Panc1 (cell line): ENCODE data around the gene FAM13A. TPM values are rescaled to one million over a fixed set of nuclear protein-coding genes. Genes with fewer than 3 reads are reported as not detected.
A peak's percentile ranks its signal among the peaks of the same experiment; 100 is the strongest.

ENCODE experiments used
- ATAC-seq: fragments of 200-7000 bp; cut with Tn5 transposase; 2 replicates; pipeline ENCODE4 v1.9.1; 2020; ENCODE audit warnings: mild to moderate bottlenecking, moderate library complexity
- BruUV-seq: library from RNA; stranded (reverse); fragments of 400-500 nt; replicated peaks from 2 replicates; lab custom pipeline; 2021; lab: Mats Ljungman, UMichigan
- CTCF ChIA-PET: fragments of 300-600 bp; sonication (Branson Sonifier 250); formaldehyde crosslinking; loops from one replicate; lab custom pipeline; 2022; ENCODE audit warnings: antibody characterized with exemption; lab: Charles Lee
- POLR2A ChIA-PET: fragments of 300-600 bp; sonication (Branson Sonifier 250); formaldehyde crosslinking; loops from one replicate; lab custom pipeline; 2022; ENCODE audit warnings: antibody characterized with exemption; lab: Charles Lee
- DNase-seq: peaks from one replicate; pipeline ENCODE4 v3.0.0-alpha.2; 2010; ENCODE audit warnings: low read depth, low spot score
- H3K27ac ChIP-seq: 2 replicates; pipeline ENCODE4 v1.5.1; 2011; ENCODE audit warnings: mild to moderate bottlenecking, low read length, inconsistent platforms
- H3K27me3 ChIP-seq: fragments of 200-500 bp; sonication (Bioruptor generic); 2 replicates; pipeline ENCODE4 v1.6.0; 2014; ENCODE audit warnings: low read length, inconsistent platforms; ENCODE audit not compliant: control insufficient read depth, insufficient read depth
- H3K36me3 ChIP-seq: fragments of 200-500 bp; sonication (Bioruptor generic); 2 replicates; pipeline ENCODE4 v1.5.1; 2014; ENCODE audit warnings: inconsistent platforms, mild to moderate bottlenecking, low read length, moderate library complexity; ENCODE audit not compliant: control insufficient read depth, insufficient read depth
- H3K4me1 ChIP-seq: 2 replicates; pipeline ENCODE4 v1.5.1; 2011; ENCODE audit warnings: inconsistent platforms, mild to moderate bottlenecking, low read length, moderate library complexity; ENCODE audit not compliant: control insufficient read depth, insufficient read depth
- H3K4me3 ChIP-seq, 2 experiments: 2 replicates each; pipeline ENCODE4 v1.5.1; 2011 to 2012; ENCODE audit warnings: low read depth in 2 of 2, low read length in 2 of 2, mild to moderate bottlenecking in 2 of 2, inconsistent platforms in 1 of 2, moderate library complexity in 1 of 2
- H3K9me3 ChIP-seq: fragments of 200-500 bp; sonication (Bioruptor generic); 2 replicates; pipeline ENCODE4 v1.5.1; 2014; ENCODE audit warnings: low read depth, mild to moderate bottlenecking, inconsistent platforms, low read length, moderate library complexity; ENCODE audit not compliant: control insufficient read depth, insufficient read depth
- POLR2AphosphoS5 ChIP-seq: IDR thresholded peaks from 2 replicates; pipeline ENCODE4 v1.6.1; 2012; ENCODE audit warnings: mild to moderate bottlenecking, low read depth, low read length, moderate library complexity
- SIN3A ChIP-seq: IDR thresholded peaks from 2 replicates; pipeline ENCODE4 v1.6.1; 2012; ENCODE audit warnings: low read depth, mild to moderate bottlenecking, low read length, moderate library complexity, borderline replicate concordance; ENCODE audit not compliant: insufficient read depth
- TCF7L2 ChIP-seq: IDR thresholded peaks from 2 replicates; pipeline ENCODE4 v1.6.1; 2011; ENCODE audit warnings: mild to moderate bottlenecking, low read depth, low read length, inconsistent platforms
- in situ Hi-C: cut with HindIII; loops from 2 replicates; pipeline ENCODE4 v1.10.0; 2016; ENCODE audit warnings: low sequenced_read_pairs, low pct_unique_long_range_greater_than_20kb
- intact Hi-C: fragments of 100-400 bp; cut with micrococcal nuclease; formaldehyde crosslinking; loops from one replicate; pipeline ENCODE4 v1.10.0; 2022; ENCODE audit not compliant: unreplicated experiment
- total RNA-seq: library from RNA; stranded (reverse); gene quantifications from one replicate; pipeline ENCODE4 v1.2.1, GENCODE V29; 2021; ENCODE audit not compliant: unreplicated experiment
- TF ChIP-seq, protein P1 (sequence below), 2 experiments: IDR thresholded peaks; 2 replicates each; pipeline ENCODE4 v1.6.1; 2011 to 2012; ENCODE audit warnings: low read depth in 2 of 2, control low read depth in 1 of 2, low read length in 1 of 2, mild to moderate bottlenecking in 1 of 2, moderate library complexity in 1 of 2; ENCODE audit not compliant: insufficient read depth in 1 of 2
- TF ChIP-seq, protein P2 (sequence below): fragments of 450-650 bp; IDR thresholded peaks from 2 replicates; pipeline ENCODE4 v1.5.1; 2017; ENCODE audit warnings: mild to moderate bottlenecking

FAM13A gene
- total RNA-seq, 1 experiment from 2014 or later: 5.8 TPM

DNA sequence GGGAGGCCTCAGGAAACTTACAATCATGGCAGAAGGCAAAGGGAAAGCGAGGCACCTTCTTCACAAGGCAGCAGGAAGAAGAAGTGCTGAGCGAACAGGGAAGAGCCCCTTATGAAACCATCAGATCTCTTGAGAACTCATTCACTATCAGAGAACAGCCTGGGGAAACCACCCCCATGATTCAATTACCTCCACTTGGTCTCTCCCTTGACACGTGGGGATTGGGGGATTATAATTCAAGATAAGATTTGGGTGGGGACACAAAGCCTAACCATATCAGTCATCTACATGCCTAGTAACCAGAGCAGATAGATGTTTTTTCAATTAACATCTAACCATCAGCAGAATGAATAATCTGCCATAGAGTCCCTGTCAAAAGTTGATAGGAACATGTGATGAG, 30.4 kb downstream of the FAM13A start:
- in situ Hi-C loops: no loop called here
- ATAC-seq: no peak
- intact Hi-C loops: no loop called here
- TF ChIP-seq, protein P1, sequence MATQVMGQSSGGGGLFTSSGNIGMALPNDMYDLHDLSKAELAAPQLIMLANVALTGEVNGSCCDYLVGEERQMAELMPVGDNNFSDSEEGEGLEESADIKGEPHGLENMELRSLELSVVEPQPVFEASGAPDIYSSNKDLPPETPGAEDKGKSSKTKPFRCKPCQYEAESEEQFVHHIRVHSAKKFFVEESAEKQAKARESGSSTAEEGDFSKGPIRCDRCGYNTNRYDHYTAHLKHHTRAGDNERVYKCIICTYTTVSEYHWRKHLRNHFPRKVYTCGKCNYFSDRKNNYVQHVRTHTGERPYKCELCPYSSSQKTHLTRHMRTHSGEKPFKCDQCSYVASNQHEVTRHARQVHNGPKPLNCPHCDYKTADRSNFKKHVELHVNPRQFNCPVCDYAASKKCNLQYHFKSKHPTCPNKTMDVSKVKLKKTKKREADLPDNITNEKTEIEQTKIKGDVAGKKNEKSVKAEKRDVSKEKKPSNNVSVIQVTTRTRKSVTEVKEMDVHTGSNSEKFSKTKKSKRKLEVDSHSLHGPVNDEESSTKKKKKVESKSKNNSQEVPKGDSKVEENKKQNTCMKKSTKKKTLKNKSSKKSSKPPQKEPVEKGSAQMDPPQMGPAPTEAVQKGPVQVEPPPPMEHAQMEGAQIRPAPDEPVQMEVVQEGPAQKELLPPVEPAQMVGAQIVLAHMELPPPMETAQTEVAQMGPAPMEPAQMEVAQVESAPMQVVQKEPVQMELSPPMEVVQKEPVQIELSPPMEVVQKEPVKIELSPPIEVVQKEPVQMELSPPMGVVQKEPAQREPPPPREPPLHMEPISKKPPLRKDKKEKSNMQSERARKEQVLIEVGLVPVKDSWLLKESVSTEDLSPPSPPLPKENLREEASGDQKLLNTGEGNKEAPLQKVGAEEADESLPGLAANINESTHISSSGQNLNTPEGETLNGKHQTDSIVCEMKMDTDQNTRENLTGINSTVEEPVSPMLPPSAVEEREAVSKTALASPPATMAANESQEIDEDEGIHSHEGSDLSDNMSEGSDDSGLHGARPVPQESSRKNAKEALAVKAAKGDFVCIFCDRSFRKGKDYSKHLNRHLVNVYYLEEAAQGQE (IDR thresholded peaks at IDR 0.05; ENCODE audit: insufficient read depth in 1 of 2, low read depth in 2 of 2, low read length in 1 of 2): no peak
- TF ChIP-seq TCF7L2: no peak
- TF ChIP-seq SIN3A: no peak
- TF ChIP-seq POLR2AphosphoS5: no peak
- TF ChIP-seq, protein P2, sequence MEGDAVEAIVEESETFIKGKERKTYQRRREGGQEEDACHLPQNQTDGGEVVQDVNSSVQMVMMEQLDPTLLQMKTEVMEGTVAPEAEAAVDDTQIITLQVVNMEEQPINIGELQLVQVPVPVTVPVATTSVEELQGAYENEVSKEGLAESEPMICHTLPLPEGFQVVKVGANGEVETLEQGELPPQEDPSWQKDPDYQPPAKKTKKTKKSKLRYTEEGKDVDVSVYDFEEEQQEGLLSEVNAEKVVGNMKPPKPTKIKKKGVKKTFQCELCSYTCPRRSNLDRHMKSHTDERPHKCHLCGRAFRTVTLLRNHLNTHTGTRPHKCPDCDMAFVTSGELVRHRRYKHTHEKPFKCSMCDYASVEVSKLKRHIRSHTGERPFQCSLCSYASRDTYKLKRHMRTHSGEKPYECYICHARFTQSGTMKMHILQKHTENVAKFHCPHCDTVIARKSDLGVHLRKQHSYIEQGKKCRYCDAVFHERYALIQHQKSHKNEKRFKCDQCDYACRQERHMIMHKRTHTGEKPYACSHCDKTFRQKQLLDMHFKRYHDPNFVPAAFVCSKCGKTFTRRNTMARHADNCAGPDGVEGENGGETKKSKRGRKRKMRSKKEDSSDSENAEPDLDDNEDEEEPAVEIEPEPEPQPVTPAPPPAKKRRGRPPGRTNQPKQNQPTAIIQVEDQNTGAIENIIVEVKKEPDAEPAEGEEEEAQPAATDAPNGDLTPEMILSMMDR: no peak
- H3K27ac ChIP-seq: no peak overlapping the region
- H3K36me3 ChIP-seq: no peaks in the 10 kb centered on the region
- DNase-seq: no peak
- BruUV-seq: no TSS peak
- ChIA-PET CTCF (no interaction called here), POLR2A (no interaction called here)
- H3K27me3 ChIP-seq: no peaks in the 10 kb centered on the region
- no peak overlapping the region for H3K4me3 ChIP-seq
- no peaks in the 10 kb centered on the region for H3K9me3 ChIP-seq
- H3K4me1 ChIP-seq: no peaks in the 10 kb centered on the region

DNA sequence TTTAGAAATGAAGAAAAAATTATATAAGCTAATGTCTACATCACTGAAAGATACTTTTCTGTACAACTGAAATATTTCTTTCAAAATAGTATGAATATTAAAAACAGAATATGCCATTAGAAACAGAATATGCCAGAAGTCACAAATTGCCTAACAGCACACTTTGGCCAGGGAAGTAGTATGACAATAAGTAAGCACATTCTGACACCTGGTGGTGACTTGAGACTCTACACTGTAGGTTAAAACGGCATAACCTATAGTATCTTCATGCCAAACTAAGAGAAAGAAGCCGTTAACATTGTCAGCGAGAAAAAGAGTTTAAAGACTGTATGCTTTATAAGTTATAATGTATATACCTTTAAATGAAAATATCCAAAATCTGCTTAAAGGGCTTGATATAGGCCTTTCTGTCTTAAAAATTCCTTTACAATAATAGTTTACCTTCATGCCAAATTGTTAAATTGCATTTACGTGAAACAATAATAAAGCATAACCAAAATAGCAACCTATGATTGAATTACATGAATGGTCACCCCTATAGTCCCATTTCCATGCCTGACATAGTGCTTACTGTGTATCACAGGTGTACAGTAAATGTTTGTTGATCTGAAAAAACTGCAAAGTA, 32.8 kb downstream of the FAM13A start:
- no peaks in the 10 kb centered on the region for H3K27me3 ChIP-seq
- TF ChIP-seq TCF7L2: no peak
- TF ChIP-seq POLR2AphosphoS5: no peak
- TF ChIP-seq, protein P2: peak; percentile 58; the same call in 1 of the 2 replicates
- TF ChIP-seq, protein P1 (IDR thresholded peaks at IDR 0.05; ENCODE audit: insufficient read depth in 1 of 2, low read depth in 2 of 2, low read length in 1 of 2): no peak
- POLR2A ChIA-PET: no interaction called here
- no peaks in the 10 kb centered on the region for H3K4me1 ChIP-seq
- no peak overlapping the region for H3K27ac ChIP-seq
- peak; percentile 38 for DNase-seq
- intact Hi-C loops (loop anchor here (1.0 to 5.0 kb wide), 3 partner anchors 206 to 497 kb away; no protein-coding TSS in a partner anchor), in situ Hi-C loops (no loop called here)
- CTCF ChIA-PET: interaction anchor here (0.6 to 2.4 kb wide), 4 partner anchors 205 to 485 kb away, joined by 3 to 13 read pairs (median 6); no protein-coding TSS in a partner anchor
- no peaks in the 10 kb centered on the region for H3K36me3 ChIP-seq
- H3K4me3 ChIP-seq: no peak overlapping the region
- no TSS peak for BruUV-seq
- ATAC-seq: peak; percentile 87
- no peaks in the 10 kb centered on the region for H3K9me3 ChIP-seq
